H1 (cell line): Measurements from ENCODE around the gene KPNA3. TPM values are rescaled to one million over a fixed set of nuclear protein-coding genes. Genes with fewer than 3 reads are reported as not detected.
A peak's percentile ranks its signal among the peaks of the same experiment; 100 is the strongest.

Experiments used
- ASH2L ChIP-seq: fragments of 200-600, 300-600 bp; sonication (generic); IDR thresholded peaks from one replicate; pipeline ENCODE4 v1.7.1; 2017; ENCODE audit warnings: low read length
- ATF2 ChIP-seq: IDR thresholded peaks from 2 replicates; pipeline ENCODE4 v1.6.1; 2012; ENCODE audit warnings: low read length, inconsistent platforms
- BACH1 ChIP-seq: IDR thresholded peaks from 2 replicates; pipeline ENCODE4 v1.6.1; 2012; ENCODE audit warnings: low read length, improper control_type of control experiment
- CEBPB ChIP-seq: IDR thresholded peaks from 2 replicates; pipeline ENCODE4 v1.6.1; 2012; ENCODE audit warnings: low read depth, low read length
- CTBP2 ChIP-seq: IDR thresholded peaks from 2 replicates; pipeline ENCODE4 v1.7.0; 2011; ENCODE audit warnings: borderline replicate concordance, mild to moderate bottlenecking, moderate library complexity, mixed read lengths, low read length; ENCODE audit not compliant: insufficient read depth, insufficient read length
- CTCF ChIP-seq, 3 experiments: IDR thresholded peaks; 1 replicate in 2 of 3; 2 replicates in 1 of 3; pipeline versions ENCODE4 v1.5.1 to v1.6.1; 2011; ENCODE audit warnings: low read length in 3 of 3, mild to moderate bottlenecking in 3 of 3, inconsistent platforms in 2 of 3, low read depth in 1 of 3, moderate library complexity in 1 of 3; ENCODE audit not compliant: insufficient read depth in 1 of 3; ENCODE audit errors: control extremely low read depth in 1 of 3
- E2F6 ChIP-seq: IDR thresholded peaks from 2 replicates; pipeline ENCODE4 v1.6.1; 2012; ENCODE audit warnings: inconsistent platforms
- EGR1 ChIP-seq: IDR thresholded peaks from 2 replicates; pipeline ENCODE4 v1.6.1; 2011; ENCODE audit warnings: low read depth, low read length, borderline replicate concordance
- EP300 ChIP-seq, 2 experiments: IDR thresholded peaks; 1 replicate in 1 of 2; 2 replicates in 1 of 2; pipeline ENCODE4 v1.6.1; 2011 to 2012; ENCODE audit warnings: low read depth in 2 of 2, low read length in 2 of 2, mild to moderate bottlenecking in 2 of 2, borderline replicate concordance in 1 of 2, inconsistent platforms in 1 of 2, moderate library complexity in 1 of 2
- EZH2 ChIP-seq: fragments of 200-600 bp; sonication (generic); IDR thresholded peaks from 2 replicates; pipeline ENCODE4 v1.7.1; 2012; ENCODE audit warnings: low read depth, mild to moderate bottlenecking, moderate library complexity, low read length, inconsistent platforms; ENCODE audit not compliant: severe bottlenecking
- JUND ChIP-seq: IDR thresholded peaks from 2 replicates; pipeline ENCODE4 v1.6.1; 2011; ENCODE audit warnings: mild to moderate bottlenecking, improper control_type of control experiment, low read length
- KDM1A ChIP-seq: fragments of 200-600, 300-600 bp; sonication (generic); IDR thresholded peaks from 2 replicates; pipeline ENCODE4 v1.7.1; 2016; ENCODE audit warnings: mild to moderate bottlenecking, low read length, borderline replicate concordance
- MAFK ChIP-seq: IDR thresholded peaks from 2 replicates; pipeline ENCODE4 v1.6.1; 2012; ENCODE audit warnings: low read depth, mild to moderate bottlenecking, improper control_type of control experiment, low read length
- PHF8 ChIP-seq: fragments of 200-600 bp; sonication (generic); conservative IDR thresholded peaks from 2 replicates; pipeline ENCODE4 v1.7.1; 2012; ENCODE audit warnings: low read depth, mild to moderate bottlenecking, inconsistent platforms, low read length, moderate library complexity
- POLR2AphosphoS5 ChIP-seq: IDR thresholded peaks from 2 replicates; pipeline ENCODE4 v1.6.1; 2011; ENCODE audit warnings: low read depth, low read length
- RFX5 ChIP-seq: IDR thresholded peaks from 2 replicates; pipeline ENCODE4 v1.6.1; 2011; ENCODE audit warnings: low read depth, low read length, improper control_type of control experiment, borderline replicate concordance
- SIRT6 ChIP-seq: IDR thresholded peaks from one replicate; pipeline ENCODE4 v1.7.1; 2012; ENCODE audit warnings: low read length, inconsistent platforms
- TBP ChIP-seq: IDR thresholded peaks from 2 replicates; pipeline ENCODE4 v1.6.1; 2011; ENCODE audit warnings: low read depth, low read length, improper control_type of control experiment
- polyA plus RNA-seq, 7 experiments: library from polyadenylated mRNA; depleted of rRNA in 3 of 7; stranded (reverse) in 5 of 7; unstranded in 2 of 7; fragments of >200 nt in 5 of 7; fragments of 200-250 nt in 2 of 7; gene quantifications; 1 replicate in 5 of 7; 2 replicates in 1 of 7; 4 replicates in 1 of 7; pipeline versions ENCODE4 v1.2.1 to v1.2.3, GENCODE V29; 2011 to 2013; ENCODE audit warnings: missing spikeins in 2 of 7, mixed read lengths in 2 of 7
- total RNA-seq: library from RNA; stranded (reverse); fragmentation: NEBNext Ultra II Directional; extraction: Animal tissue kit (Norgen Biotek cat#: 25700); gene quantifications from 2 replicates; pipeline ENCODE4 v1.2.1, GENCODE V29; 2021

The KPNA3 gene
- total and polyA plus RNA-seq, 2 of the 8 experiments (the other 6 are each of a cell fraction or from before 2014, with no cell fraction given): 21.4 to 63.2 TPM

GRCh38 chr13:49669735-49670309 lies 122.7 kb downstream of the KPNA3 start (continued):
- TF ChIP-seq RFX5: no peak
- TF ChIP-seq TBP: no peak
- no peak for TF ChIP-seq EGR1
- TF ChIP-seq KDM1A: no peak
- TF ChIP-seq EP300 (IDR thresholded peaks at IDR 0.05; ENCODE audit: borderline replicate concordance in 1 of 2, low read depth in 2 of 2, low read length in 2 of 2): no peak
- peak; percentile 75 to 88 (median 84) for TF ChIP-seq CTCF (IDR thresholded peaks at IDR 0.05; ENCODE audit: control extremely low read depth in 1 of 3, insufficient read depth in 1 of 3, low read depth in 1 of 3, low read length in 3 of 3)
- TF ChIP-seq CEBPB: no peak
- TF ChIP-seq BACH1: no peak
- TF ChIP-seq SIRT6: no peak
- TF ChIP-seq EZH2: no peak
- no peak for TF ChIP-seq E2F6
- TF ChIP-seq JUND: no peak
- no peak for TF ChIP-seq POLR2AphosphoS5
- no peak for TF ChIP-seq ATF2
- no peak for TF ChIP-seq PHF8
- no peak for TF ChIP-seq MAFK
- no peak for TF ChIP-seq ASH2L
- no peak for TF ChIP-seq CTBP2
